HG02938 (cell line): ENCODE measurements around the gene AP2A2.
"Not testable (repeated sequence)": the region's sequence is repeated elsewhere in the genome, so short reads cannot be mapped to it uniquely, and the experiment has no call there.

Experiments used
- ATAC-seq: cut with Tn5 transposase; IDR thresholded peaks from one replicate; pipeline ENCODE4 v1.9.1; 2021; ENCODE audit warnings: mild to moderate bottlenecking, moderate library complexity; ENCODE audit not compliant: unreplicated experiment

Gene AP2A2

DNA sequence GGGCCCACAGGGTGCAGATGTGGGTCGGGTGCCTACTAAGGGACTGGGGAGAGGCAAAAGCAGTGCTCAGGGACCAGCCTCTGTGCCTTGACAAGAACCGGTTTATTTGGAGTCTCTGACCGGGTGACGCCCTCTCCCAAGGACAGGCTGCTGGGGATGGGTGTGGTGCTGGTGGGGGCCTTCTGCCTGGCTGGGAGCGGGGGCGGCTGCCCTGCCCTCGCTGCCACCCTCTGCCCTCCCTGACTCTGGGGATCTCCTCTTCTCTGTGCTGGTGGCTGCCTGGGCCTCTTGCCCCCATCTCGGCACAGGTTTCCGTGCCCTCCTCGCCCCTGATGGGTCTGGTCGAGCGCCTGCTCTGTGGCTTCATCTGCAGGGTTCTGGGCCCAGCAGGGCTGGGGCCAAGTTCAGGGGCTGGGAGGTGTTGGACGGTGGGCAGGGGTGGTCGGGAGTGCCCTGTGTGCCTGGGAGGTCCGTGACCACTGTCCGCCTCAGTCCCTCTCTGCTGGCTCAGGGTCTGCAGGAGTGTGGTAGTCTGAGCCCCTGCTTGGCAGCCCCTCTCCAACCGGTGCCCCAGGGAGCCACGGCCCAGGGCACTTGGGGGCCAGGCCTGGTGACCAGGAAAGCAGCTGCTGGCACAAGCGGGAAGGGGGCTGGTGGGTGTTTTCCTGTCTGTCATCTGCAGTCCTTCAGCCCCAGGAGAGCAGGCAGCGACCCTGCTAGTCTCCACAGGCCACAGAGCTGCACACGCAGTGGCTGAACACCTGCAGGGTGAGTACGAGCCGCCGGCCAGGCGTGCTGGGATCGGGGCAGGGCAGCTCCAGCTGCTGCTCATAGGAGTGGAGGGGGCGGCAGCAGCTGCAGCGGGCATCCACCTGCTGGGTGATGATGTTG lies 87.3 kb downstream of the AP2A2 start:
- no peak for ATAC-seq

DNA sequence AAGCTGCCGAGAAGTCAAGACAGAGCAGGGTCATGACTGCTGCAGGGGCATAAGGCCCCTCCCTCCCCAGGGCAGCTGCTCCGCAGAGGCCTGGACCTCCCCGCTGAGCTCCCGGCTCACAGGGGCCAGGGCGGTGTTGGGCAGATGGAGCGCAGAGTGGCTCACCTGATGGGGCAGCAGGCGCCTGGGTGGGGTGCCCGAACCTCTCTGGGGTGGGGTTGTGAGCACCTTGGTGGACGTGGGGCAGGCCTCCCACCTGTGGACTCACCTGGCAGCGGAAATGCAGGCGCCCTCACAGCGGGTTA lies 87.9 kb downstream of the AP2A2 start:
- no peak for ATAC-seq

DNA sequence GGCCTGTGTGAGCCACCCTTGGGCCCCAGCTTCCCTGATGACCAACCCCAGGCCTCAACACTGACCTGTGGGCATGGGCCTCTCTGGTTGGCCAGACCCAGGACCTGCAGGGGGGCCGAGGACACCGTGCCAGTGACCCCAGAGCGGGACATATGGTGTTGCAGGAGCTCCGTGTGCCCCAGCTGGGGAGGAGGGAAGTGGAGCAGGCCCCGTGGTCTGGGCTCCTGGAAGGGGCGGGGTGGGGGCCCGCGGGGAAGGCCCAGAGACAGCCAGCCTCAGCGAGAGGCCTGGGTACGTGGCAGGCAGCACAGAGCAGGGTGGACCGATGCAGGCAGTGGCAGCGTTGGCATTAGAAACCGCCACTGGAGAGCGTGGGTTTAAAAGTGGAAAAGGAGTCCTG lies 88.6 kb downstream of the AP2A2 start:
- ATAC-seq = no peak

DNA sequence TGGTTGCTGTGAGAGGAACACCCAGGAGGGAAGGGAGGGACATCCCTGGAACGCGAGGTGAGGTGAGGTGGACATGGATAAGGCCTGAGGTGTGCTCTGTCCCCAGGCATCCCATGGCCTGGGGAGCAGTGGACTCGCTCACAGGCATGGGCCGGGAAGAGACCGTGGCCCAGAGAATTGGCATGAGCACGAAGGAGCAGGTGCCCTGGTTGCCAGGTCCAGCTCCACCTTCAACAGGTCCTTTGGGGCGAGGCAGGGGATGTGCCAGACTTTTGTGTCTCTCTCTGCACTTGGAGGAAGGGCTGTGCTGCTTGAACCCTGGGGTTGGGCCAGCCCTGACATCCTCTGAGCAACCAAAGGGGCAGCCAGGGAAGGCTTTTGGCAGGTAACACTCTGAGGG lies 89.4 kb downstream of the AP2A2 start:
- no peak for ATAC-seq

DNA sequence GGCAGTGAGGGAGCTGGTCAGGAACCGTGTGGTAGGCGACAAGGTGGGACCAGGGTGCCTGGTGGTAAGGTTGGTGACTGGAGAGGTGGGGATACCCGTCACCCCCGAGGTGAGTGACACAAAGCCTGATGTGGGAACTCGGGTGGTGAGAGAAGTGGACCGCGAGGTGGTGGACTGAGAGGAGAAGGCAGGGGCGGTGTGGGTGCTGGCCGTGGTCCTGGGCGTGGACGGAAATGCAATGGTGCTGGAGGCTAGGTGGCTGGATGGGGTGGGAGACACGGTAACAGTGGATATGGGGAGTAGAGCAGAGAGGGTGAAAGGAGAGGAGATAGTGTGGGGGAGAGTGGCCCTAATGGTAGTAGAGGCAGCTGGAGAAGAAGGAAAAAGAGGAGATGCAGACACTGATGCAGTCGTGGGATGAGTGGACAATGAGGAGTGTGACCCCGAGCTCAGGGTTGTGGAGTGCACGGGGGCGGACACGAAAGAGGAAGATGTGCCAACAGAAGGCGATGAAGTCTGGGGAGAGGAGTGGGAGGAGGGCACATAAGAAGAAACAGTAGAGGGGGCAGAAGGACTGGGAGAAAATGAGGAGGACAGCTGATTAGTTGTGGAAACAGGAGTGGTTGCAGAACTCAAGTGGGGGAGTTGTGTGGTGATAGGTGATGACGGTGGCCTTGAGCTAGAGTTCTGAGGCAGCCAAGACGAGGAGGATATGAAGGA lies 90.3 kb downstream of the AP2A2 start:
- ATAC-seq = no peak

DNA sequence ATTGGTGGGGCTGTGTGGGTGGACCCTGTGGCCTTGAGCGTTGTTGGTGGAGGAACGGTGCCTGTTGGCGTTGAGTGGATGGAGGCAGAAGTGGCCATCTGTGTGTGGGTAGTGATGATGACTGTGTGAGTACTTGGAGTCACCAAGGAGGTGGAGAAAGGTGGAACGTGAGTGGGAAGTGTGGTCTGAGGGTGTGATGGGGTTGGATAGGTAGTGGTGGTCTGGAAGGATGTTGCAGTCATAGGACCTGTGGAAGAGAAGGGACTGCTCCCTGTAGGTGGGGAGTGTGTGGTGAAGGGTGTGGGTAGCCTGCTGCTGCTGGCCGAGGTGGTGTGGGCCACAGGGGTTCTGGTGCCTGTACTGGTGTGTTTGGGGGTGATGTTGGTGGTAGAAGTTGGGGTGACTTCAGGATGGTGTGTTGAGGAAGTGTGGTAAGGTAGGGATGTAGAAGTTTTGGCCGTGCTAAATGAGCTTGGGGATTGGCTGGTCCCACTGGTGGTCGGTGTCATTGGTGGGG lies 91.0 kb downstream of the AP2A2 start:
- ATAC-seq = not testable (repeated sequence)

DNA sequence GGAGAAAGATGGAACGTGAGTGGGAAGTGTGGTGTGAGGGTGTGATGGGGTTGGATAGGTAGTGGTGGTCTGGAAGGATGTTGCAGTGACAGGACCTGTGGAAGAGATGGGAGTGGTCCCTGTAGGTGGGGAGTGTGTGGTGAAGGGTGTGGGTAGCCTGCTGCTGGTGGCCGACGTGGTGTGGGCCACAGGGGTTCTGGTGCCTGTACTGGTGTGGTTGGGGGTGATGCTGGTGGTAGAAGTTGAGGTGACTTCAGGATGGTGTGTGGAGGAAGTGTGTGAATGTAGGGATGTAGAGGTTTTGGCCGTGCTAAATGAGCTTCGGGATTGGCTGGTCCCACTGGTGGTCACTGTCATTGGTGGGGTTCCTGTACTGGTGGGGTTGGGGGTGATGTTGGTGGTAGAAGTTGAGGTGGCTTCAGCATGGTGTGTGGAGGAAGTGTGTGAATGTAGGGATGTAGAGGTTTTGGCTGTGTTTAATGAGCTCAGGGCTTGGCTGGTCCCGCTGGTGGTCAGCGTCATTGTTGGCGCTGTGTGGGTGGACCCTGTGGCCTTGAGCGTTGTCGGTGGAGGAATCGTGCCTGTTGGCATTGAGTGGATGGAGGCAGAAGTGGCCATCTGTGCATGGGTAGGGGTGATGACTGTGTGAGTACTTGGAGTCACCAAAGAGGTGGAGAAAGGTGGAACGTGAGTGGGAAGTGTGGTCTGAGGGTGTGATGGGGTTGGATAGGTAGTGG lies 91.8 kb downstream of the AP2A2 start:
- no peak for ATAC-seq

DNA sequence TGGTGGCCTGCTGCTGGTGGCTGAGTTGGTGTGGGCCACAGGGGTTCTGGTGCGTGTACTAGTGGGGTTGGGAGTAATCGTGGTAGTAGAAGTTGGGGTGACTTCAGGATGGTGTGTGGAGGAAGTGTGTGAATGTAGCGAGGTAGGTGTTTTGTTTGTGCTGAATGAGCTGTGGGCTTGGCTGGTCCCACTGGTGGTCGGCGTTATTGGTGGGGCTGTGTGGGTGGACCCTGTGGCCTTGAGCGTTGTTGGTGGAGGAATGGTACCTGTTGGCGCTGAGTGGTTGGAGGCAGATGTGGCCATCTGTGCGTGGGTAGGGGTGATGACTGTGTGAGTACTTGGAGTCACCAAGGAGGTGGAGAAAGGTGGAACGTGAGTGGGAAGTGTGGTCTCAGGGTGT lies 92.4 kb downstream of the AP2A2 start:
- ATAC-seq = no peak

DNA sequence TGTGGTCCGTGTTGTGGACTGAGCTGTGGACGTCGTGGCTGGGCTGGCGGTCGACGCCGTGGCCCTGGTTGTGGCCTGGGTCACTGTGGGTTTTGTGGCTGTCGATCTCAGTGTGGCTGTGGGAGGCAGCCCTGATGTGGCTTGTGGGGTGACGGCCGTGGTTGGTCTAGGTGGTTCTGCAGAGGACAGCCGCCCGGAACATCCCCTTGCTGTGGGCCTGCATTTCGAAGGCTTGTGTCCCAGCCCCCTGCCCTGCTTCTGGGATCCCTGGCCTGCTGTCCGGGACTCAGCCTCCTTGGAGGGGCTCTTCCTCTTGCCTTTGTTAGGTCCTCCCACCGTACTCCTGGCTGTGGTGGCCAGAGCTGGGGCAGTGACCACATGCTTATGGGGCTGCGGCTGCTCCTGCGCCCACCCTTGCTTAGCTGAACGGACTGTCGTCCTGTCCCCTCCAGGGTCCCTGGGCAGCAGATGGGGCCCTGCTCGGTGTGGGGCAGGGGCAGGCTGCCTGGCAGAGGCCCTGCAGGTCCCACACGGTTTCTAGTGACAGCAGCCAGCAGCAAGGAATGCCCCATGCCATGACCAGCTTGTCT lies 93.7 kb downstream of the AP2A2 start:
- no peak for ATAC-seq

DNA sequence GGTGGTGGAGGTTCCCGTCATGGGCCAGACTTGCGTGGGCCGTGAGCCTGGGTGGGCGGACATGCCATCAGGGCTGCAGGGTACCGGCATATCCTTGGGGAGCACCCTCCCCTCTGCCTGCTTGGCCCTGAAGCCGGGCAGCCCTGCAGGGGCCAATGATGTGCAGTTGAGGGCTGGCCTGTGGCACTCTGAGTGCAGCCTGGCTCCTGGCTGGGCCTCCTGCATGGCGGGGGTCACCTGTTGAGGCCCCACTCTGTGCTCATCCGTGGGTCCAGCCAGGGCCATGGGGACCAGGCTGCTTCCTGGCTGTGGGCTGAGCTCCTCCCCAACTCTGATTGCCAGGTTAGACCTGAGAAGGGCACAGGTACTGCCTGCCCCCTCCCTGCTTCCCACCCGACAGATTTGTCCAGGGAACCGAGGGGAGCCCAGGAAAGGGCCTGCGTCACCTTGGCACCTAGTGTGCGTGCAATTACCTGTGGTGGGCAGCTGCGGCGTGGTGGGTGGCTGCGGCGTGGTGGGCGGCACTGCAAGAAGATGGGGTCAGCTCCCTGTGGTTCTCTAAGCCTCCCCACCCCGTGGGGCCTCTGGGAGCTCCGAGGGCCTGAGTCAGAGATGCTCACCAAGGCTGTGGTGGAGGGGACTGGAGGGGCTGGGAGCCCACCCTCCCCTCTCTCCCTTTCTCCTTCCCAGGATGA lies 94.7 kb downstream of the AP2A2 start:
- ATAC-seq = no peak

DNA sequence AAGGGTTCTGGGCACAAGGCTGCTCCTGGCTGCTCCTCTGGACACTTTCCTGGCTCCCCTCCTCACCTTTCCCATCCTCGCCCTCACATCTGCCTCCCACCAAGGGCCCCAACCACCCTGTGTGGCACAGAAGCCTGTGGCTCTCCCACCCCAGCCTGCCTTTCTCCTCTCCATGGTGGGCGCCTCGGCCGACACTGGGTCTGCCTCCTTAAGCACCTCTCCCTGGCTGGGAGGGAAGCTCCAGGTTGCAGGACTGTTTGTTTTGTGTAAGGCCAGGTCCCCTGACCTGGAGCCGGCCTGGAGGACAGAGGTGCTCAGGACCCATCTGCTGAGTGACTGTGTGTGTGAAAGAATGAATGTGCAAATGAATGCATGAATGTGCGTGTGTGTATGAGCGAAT lies 96.7 kb downstream of the AP2A2 start:
- no peak for ATAC-seq

DNA sequence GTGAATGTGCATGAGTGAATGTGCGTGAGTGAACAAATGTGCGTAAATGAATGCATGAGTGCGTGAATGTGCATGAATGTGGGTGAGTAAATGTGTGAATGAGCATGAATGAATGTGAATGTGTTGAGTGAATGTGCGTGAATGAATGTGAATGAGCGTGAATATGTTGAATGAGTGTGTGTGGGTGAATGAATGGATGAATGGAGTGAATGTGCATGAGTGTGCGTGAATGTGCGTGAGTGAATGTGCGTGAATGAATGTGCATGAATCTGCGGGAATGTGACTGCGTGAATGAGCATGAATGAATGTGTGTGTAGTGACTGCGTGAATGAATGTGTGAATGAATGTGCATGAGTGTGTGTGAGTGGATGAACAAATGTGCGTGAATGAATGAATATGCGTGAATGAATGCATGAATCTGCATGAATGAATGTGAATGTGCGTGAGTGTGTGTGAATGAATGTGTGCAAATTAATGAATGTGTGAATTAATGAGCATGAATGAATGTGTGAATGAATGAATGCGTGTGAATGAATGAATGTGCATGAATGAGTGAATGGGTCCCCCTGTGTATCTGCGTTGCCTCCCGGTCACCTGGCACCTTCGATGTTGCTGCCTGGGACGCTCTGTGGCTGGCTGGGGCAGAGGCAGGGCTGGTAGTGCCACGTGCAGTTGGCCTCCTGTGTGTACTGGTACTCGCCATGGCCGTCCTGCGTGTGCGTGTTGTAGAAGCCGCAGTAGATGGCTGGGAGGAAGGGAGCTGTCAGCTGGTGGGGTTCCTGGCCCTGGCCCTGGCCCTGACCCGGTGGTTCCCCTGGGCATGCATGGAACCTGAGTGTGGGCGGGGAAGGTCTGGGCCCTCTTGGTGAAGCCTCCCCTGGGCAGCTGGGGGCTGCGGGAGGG lies 97.5 kb downstream of the AP2A2 start:
- ATAC-seq = no peak

DNA sequence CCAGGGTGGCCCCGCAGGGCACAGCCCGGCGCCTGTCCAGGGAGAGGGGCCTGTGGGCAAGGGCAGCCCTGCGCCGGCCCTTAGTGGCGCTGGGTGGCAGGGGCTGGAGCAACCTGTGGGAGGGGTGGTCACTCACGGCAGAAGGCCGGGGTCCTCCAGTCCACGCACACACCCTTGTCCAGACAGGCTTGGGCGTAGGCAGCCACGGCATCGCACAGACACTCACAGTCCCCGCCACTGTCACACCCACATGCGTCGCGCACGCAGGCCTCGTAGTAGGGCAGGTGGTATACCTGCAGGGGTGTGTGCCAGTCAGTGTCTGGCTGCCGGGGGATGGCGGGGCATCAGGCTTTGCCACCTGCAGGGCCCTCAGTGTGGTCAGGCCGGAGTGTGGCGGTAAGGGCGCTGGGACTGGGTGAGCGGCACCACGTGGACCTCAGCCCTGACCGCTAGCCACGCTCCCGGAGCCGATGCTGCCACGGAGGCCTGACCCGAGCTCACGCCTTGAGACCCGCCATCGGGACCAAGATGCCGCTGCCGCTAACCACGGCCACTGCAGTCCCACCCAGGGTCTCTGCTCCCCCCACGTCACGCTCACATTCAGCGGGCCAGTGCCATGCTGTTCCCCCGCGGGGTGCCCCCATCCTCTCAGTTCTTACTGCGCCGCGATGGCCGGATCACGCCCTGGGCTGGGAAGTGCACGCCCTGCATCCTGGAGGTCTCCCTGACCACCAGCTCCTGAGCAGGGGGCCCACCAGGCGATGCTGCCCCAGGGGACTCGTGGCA lies 98.3 kb downstream of the AP2A2 start:
- no peak for ATAC-seq

DNA sequence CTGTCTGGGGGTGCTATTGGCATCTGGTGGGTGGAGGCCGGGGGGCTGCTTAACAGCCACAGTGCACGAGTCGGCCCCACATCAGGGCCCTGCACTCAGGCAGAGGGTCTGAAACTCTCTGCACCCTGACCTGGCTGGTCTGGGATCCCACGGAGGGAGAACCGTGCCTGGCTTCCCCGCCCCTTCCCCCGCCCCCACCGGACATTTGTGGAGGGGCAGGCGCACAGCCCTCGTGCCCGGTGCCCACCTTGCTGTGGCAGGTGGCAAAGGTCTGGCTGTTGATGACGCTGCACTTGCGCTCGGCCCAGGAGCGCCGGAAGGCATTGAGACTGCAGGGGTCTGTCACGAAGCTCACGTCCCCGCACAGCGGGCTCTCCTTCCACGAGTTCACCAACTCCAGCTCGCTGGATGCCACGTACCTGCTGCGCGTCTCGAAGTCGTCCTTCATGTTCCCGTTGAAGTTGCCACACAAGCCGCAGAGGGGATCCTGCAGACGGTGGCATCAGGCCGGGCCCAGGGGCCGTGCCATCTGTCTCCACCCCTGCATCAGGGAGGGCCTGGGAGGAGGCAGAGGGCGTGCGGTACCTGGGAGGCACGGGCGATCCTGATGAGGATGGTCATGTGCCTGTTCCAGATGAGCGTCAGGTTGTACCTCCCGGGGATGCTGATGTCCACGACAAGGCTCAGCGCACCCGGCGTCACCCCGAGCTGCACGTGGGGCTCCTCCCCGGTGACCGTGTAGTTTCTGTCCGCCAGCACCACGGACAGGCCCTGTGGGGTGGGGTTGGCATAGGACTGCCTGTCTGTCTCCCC lies 99.1 kb downstream of the AP2A2 start:
- no peak for ATAC-seq

DNA sequence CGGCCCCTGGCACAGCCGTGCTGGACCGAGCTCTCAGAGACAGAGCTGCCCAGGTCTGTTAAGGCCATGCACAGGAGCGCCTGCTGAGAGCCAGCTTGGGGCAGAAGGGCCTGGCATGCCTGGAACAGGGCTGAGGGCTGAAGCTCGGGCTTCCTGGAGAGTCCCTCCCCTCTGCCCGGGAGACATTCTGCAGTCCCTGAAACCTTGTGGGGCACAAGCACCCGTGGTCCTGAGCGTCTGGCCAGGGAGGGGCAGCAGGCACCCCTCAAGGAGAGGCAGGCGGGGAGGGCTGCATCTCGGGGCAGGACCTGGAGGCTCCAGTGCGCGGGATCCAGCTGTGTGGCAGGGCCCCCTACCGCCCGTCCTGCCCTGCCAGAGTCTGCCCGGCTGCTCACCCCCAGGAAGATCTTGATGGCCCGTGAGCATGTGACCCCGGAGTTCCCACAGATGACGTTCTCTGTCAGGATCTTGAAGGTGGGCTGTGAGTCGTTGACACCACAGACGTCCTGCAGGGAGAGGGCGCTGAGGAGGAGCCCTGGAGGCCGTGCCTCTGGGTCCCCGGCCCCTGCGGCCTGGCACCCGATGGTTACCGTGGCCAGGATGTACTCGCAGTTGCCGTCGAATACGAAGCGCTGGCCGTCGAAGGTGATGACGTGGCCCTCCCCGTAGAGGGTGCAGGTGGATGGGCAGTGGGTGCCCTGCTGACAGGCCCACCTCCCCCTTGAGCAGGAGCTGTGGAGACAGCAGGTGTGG lies 99.9 kb downstream of the AP2A2 start:
- no peak for ATAC-seq

DNA sequence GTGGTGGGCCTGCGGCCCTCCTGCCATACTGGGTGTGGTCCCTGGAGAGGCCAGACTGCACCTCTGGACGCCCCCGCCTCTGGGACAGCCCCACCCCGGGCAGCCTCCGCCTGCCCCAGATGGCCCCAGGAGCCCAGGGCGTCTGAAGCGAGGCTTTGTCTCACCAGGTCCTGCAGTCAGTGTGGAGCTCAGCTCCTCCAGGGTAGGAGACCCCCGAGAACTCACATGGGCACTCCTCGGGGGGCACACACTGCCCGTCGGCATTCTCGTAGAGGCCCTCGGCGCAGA lies 100.4 kb downstream of the AP2A2 start:
- ATAC-seq = no peak

DNA sequence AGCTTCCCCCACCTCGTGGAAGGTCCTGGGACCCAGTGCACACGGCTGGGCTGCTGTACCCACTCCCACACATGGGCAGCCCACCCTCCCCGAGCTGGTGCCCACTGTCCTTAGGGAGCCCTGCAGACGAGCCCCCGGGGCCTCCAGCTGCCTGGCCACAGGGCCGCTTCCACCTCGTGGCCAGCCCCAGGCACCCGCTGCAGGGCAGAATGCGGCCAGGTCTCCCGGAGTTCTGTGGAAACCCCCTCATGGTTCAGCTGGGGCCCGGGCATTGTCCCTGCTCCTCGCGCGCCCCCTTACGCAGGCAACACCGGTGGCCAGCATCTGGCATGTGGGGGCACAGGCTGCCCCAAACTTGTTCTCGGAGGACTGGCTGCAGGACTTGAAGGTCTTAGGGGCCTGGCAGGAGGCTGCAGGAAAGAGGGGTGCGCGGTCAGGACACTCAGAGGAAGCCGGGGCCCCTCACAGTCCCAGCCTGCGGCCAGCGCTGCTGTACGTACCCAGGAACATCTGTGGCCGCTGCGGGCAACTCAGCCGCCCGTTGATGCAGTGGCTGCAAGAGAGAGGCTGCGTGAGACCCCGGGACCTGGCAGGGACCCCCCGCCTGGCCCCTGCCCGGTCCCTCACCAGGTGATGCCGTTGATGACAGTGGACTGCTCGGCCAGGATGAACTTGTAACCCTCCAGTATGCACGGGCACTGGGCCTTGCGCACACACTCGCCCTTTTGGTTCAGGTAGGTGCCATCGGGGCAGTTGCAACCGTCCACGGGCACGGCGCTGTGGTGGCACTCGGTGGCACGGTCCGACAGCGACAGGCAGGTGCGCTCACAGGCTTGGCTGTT lies 101.2 kb downstream of the AP2A2 start:
- no peak for ATAC-seq
